HG03575 (cell line): Measurements from ENCODE around the gene GRID2IP.

Experiments
- ATAC-seq: cut with Tn5 transposase; IDR thresholded peaks from one replicate; pipeline ENCODE4 v1.9.1; 2021; ENCODE audit not compliant: unreplicated experiment, insufficient number of reproducible peaks, low FRiP score; ENCODE audit errors: extremely low read depth

The GRID2IP gene

DNA sequence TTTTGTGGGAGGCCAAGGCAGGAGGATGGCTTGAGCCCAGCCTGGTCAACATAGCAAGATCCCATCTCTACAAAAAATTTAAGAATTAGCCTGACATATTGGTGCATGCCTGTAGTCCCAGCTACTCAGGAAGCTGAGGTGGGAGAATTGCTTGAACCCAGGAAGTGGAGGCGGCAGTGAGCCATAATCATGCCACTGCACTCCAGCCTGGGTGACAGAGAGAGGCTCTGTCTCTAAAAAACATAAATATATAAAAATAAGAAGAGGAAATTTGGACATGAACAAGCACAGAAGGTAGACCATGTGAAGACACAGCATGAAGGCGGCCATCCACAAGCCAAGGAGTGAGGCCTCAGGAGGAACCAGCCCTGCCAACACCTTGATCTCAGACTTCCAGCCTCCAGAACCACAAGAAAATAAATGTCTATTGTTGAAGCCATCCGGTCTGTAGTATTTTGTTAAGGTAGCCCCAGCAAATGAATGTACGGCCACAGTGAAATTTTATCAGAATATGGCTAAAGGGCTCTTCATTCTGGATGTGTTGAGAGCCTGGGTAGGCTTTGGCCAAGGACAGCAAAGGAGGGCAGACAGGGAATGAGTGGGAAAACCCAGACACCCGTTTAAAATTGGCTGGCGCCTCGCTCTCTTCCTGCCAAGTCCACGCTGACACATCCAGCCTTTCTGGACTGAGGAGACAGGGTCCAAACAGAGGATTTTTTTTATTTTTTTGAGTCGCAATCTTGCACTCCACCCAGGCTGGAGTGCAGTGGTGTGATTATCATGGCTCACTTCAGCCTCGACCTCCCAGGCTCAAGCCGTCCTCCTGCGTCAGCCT, 12.9 kb upstream of the GRID2IP start:
- no peak for ATAC-seq

DNA sequence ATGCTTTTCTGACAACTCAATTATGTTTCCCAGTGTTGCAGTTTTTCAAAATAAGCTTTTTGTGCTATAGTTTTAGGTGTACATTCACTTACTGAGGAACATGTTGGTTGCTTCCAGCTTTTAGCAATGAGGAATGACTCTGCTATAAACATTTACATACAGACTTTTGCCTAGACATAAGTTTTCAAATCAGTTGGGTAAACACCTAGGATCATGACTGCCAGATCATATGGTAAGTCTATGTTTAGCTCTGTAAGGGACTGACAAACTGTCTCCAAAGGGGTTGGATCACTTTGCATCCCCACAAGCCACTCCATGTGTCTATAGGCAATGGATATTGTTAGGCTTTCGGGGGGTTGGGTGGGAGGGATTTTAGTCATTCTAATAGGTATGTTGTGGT, 10.8 kb upstream of the GRID2IP start:
- no peak for ATAC-seq

DNA sequence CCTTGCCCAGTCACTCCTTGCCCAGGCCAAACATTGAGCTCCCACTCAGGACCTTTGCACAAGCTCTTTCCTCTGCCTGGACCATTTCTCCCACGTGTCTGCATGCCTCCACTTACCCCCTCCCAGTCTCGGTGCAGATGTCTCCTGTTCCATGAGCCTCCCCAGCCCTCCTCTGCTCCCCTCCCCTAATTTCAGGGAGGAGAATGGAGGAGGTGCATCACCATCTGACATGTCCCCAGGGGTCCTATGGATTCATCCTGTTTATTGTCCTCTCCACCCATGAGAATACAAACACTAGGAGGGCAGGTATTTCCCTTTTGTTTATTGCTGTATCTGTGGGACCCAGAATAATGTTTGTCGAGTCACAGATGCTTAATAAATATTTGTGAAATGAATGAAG, 8.6 kb upstream of the GRID2IP start:
- ATAC-seq: no peak

DNA sequence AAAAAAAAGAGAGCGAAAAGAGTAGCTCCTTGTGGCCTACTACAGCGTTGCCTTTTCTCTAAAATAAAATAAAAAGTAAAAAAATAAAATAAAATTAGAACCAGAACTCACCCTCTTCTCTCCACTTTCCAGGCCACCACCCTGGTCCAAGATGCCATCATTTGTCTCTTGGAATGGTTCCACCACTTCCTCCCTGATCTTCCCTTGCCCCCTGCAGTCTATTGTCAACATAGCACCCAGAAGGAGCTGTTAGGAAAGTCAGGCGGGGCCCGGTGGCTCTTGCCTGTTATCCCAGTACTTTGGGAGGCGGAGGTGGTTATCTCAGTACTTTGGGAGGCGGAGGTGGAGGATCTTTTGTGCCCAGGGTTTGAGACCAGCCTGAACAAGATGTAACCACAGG, 7.6 kb upstream of the GRID2IP start:
- no peak for ATAC-seq

DNA sequence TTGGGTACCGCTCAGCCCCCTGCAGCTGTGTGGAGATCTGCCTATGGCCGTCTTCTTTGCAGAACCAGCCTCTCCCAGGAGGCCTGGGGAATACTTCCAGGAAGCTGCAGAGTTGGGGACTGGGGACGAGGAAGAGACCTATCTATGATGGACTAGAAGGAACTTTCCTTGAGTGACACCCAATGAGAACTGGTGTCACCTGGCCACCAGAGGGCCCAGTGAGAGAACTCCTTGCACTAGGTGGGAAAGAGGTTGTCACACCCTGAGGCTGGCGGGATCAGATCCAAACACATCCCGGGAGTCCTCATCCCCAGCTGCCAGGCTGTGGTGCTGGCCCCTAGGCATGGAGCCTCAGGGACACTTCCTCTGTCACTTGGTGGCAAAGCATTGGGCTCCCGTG, 4.9 kb upstream of the GRID2IP start:
- no peak for ATAC-seq

DNA sequence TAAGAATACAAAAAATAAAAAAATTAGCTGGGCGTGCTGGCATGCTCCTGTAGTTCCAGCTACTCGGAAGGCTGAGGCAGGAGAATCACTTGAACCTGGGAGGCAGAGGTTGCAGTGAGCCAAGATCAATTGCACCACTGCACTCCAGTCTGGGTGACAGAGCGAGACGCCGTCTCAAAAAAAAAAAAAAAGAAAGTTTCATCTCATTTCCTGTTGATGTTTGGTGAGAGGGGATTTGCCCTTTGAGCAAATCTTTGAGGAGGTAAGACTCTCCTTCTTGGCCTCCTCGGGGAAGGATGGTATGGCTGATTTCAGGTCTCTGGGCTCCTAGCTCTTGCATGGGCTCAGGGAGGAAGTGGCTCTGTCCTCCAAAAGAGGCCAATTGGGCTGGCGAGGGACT, 3.6 kb upstream of the GRID2IP start:
- ATAC-seq: no peak

DNA sequence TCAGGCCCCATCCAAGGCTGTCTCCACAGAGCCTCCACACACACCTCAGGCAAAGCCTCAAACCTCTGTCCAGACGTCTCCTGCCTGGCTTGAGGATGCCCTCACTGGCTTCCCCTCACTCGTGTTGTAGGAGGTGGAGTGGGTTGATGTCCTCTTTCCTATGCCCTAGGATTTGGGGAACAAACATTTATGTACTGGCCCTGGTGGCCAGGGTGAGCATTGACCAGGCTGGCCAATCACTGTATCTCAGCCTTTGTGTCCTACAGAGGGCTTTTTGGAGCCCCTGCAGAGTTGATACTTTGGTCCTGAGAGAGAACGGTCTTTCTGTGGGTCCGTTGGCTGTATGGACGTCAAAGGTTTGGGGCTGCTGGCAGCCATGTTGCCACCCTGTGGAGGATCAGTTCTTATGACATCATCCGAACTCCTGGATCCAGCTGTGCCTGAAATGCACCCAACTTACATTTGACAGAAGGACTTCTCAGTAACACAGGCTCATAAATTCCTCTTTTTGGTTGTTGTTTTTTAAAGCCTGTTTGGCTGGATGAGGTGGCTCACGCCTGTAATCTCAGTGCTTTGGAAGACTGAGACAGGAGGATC, 2.3 kb upstream of the GRID2IP start:
- no peak for ATAC-seq

DNA sequence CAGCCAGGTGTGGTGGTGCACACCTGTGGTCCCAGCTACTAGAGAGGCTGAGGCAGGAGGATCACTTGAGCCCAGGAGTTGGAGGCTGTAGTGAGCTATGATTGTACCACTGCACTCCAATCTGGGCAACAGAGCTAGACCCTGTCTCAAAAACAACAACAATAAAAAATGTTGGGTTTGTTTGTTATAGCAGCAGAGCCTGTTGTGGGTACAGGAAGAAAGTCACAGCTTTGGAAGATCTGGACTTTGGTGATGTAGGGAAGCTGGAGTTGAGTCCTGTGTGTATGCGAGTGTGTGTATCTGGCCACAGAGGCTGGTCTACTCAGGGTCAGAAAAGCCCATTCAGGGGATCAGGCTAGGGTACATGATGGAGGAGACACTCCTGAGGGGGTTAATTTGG, 3.9 kb downstream of the GRID2IP start:
- ATAC-seq: no peak

DNA sequence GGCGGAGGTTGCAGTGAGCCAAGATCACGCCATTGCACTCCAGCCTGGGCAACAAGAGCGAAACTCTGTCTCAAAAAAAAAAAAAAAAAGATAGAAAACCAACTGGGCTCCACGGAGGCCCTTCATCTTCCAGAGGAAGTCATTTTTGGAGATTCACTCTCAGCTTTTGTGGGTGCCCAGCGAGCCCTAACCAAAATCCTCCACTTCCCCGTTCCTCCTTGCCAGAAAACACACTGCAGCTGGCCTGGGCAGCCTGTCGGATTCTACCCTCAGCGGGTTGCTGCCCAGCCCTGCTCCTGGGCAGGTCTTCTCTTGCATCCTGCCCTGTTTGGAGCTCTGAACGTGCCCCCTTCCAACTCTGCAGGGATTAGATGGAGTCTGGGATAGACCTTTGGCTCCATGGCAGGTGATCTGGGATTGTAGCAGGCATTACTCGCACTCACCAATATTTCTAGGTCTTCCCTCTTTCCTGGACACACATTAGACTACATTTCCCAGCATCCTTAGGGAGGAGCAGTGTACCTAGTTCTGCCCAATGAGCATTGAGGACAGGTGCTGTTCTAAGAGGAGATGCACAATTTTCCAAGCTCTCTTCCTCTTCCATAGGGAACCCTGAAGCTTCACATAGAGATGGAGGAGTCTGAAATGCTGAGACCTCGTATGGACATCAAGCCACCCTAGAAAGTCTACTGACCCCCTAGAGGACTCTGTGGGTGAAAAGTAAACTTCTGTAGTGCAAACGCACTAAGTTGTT, 4.6 kb downstream of the GRID2IP start:
- ATAC-seq: no peak

DNA sequence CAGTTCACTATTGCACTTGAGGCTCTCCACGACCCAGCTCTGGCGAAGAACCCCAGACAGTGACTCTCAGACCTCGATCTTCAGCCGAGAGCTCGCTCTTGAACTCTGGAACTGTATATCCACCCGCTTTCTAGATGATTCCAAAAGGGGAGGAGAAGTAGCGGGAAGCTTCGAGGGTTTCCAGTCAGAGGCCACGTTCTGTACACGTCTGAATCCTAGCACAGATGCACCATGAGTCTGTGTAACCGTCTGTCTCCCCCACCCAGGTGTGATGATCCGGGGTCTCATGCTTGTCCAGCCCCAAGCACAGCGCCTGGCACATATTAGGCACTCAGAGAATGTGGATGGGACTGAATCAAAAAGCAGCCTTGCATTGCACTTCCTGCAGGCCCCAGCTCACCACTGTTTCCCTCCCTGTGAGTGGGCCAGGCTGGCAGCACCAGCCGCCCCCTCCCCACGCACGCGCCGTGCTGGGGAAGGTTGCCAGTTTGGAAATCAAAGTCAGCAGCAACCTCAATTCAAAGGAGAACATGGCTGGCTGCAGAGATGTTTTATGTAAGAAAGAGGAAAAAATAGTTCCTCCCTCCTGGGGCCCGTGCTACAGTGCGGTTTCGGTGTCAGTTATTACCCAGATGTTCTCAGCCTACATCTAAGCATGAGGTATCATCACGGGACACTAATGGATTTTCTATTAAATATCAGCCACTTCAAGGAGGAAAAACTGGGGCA, 5.7 kb downstream of the GRID2IP start:
- ATAC-seq: no peak

DNA sequence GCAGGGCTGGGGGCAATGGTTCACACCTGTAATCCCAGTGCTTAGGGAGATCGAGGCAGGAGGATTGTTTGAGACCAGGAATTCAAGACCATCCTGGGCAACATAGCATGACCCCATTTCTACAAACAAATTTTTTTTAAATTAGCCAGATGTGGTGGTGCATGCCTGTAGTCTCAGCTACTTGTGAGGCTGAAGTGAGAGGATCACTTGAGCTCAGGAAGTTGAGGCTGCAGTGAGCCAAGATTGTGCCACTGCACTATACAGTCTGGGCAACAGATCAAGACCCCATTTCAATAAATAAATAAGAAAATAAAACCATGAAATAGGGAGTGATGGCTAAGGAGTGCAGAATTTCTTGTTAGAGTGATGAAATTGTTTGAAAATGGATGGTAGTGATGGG, 8.9 kb downstream of the GRID2IP start:
- ATAC-seq: no peak

DNA sequence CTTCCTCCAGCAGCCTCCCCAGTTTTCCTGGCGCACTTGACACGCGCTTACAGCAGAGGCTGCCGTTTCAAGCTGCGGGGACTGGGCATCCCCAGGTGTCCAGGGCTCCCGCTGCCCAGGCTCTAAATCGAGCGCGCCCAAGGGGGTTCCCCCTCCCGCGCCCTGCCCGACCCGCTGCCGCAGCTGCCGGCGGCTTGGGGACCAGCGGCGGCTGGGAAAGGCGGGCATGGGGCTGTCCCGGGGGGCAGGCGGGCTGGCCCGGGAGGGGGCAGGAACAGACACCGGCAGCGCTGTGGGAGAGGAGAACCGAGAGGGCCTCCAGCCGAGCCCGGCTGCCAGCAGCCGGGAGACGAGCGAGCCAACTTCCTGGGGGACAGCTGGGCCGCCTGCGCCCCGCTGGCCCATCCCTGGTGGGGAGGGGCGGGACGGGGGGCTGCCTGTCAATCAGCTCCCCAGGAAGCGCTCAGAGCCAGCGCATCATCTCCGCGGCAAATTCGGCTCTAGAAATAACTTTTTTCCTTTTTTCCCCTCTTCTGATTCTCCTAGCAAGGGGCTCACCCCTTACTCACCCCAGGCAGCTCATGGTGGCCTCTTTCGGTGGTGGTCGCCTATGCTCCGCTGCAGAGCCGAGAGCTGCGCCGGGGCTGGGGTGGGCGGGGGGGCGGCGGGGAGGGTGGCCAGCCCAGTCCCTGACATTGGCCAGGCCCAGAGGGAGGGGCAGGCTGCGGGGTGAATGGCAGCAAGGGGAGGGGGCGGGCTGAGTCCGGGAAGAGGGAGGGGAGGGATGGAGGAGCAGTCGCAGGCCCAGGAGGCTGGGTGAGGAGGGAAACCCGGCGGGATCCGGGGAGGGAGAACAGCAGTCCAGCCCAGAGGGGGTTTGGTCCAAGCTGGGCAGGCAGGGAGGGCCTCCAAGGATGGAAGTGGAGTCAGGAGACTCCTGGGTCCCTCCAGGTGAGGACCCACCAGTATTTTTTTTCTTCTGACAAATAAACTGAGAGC, 14.7 kb downstream of the GRID2IP start:
- ATAC-seq: no peak

DNA sequence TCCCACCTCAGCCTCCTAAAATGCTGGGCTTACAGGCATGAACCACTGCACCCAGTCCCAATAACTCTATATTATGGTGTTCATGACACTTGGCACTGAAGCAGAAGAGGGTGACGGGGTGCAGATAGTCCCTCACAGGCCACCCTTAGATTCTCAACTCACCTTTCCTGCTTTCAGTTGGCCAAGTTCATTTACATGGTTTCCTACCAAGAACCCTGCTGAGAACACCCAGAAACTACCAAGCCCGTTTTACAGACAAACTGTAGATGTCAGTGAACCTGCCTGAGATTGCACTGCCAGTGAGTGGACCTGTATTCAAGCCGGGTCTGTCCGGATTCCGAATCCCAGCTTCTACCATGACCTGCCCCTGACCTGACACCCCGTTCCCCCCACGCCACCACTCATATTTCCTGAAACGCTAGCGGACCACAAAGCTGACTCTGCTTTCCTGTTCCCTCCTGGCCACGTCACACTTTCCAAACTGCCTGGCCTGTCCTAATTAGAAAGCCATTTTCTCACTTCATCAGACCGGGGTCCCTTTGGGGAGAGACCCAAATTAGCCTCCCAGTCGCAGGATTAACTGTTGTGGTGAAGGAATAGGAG, 17.3 kb downstream of the GRID2IP start:
- no peak for ATAC-seq

DNA sequence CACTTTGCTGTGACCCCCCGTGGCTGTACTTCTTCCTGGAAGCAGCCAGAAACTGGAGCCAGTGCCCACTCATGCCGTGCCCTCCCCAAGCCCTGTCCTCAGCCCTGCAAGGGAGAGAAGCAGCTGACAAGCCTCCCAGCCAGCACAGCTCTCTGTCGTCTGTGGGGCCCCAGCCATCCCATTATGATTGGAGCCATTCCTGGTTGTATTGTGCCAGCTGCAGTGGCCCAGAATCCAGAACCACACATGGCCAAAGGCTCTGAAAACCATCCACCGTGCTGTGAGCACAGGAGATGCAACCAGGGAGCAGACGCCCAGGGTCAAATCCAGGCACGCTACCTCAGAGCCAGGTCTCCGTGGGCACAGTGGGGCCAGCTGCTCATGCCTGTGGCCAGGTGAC, 18.7 kb downstream of the GRID2IP start:
- ATAC-seq: no peak

DNA sequence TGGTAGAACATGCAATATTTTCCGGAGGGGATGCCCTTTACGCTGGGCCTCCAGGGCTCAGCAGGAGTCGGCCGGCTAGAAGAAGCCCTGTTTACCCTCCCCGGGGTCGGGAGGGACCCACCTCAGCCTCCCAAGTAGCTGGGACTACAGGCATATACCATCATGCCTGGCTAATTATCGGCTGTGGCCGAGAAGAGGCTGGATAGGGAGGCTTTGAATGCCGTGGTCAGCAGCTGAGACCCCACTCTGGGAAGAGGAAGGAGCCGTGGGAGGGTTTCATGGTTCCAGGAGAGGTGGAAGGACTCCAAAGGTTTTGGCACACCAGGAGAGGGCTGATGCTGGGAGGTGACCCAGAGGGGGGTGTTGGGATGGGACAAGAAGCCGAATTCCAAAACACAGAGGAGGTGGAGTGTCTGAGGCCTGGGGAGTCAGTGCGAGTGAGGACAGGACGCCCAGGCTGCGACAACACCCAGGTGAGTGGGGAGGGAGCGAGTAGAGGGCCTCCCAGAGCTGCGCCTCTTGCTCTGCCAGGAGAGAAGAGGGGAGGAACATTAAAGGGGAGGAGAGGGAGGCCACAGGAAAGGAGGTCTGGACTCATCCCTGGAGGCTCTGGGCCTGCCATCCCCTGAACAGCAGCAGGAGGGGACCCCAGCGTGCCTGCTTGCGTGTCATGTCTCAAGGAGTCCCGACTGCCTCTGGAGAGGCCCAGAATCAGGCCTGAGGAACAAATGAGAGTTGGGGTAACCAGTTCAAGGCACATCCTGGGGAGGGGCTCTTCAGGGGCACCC, 19.6 kb downstream of the GRID2IP start:
- no peak for ATAC-seq

DNA sequence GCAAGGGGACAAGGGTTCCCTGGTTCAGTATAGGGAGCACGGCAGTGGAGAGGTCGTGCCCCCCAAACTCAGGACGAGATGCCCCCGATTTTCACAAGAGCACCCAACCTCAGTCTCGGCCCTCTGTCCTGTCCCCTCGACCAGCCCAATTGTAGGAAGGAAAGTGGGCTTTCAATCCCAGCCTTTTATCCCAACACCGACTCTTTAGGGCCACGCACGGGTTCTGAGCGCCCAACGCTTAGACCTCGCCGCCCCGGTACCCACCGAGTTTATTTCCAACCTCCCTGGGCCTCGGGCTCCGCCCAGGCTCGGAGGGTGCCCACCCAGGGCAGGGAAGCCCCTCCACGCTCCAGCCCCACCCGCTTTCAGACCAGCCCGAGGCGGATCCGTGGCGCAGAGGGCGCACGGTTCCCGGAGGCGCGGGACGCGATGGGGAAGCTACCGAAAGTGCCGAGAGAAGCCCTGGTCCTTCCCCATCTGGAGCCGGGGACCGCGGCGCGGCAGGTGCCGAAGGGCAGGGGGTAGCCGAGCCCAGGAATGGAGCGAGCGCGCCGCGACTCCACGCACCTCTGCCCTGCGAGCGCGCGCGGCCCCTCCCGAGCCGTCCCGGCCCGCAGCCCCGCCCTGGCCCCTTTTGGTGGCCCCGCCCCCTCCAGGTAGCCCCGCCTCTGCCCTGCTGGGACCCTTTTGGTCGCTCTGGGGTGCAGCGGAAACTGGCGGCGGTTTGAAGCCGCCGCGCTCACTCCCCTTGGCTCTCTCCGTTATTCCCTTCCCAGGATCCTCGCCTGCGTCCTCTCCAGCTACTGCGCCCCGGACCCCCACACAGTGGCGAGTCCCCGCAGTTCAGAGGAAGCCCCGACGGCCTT, 20.4 kb downstream of the GRID2IP start:
- ATAC-seq: no peak
